HepG2 (cell line): ENCODE results near the gene ZMIZ1. TPM values are rescaled to one million over a fixed set of nuclear protein-coding genes. Genes with fewer than 3 reads are reported as not detected.
A peak's percentile ranks its signal among the peaks of the same experiment; 100 is the strongest.

Experiments used
- ATAC-seq: fragments of 200-7000 bp; cut with Tn5 transposase; 3 replicates; pipeline ENCODE4 v1.9.1; 2020; ENCODE audit warnings: mild to moderate bottlenecking, moderate library complexity
- BruUV-seq: library from RNA; stranded (reverse); fragments of 400-500 nt; replicated peaks from 2 replicates; lab custom pipeline; 2021; lab: Mats Ljungman, UMichigan
- CTCF ChIA-PET: fragments of 300-600 bp; formaldehyde crosslinking; extraction: SDS; loops from one replicate; lab custom pipeline; 2021; ENCODE audit warnings: low total read pairs, inconsistent platforms, low intra/inter-chr PET ratio; lab: Yijun Ruan, JAX
- POLR2A ChIA-PET: fragments of 350-600 bp; sonication (Branson Sonifier 250); formaldehyde crosslinking; loops from one replicate; lab custom pipeline; 2020; ENCODE audit warnings: antibody characterized with exemption, inconsistent platforms; lab: Yijun Ruan, JAX
- DNase-seq: peaks from one replicate; pipeline ENCODE4 v3.0.0-alpha.2; 2015; ENCODE audit warnings: low spot score
- FAIRE-seq: peaks from 3 replicates; lab custom pipeline; 2011; peaks lifted over from hg19 to GRCh38; lab: Jason Lieb, UNC
- H2AFZ ChIP-seq: one replicate; pipeline ENCODE4 v1.6.1; 2011; ENCODE audit warnings: low read length, inconsistent platforms
- H3K27ac ChIP-seq: fragments of 300-600 bp; 3 replicates; pipeline ENCODE4 v1.8.0; 2011; ENCODE audit warnings: mixed run types, mild to moderate bottlenecking, mixed read lengths, low read length, inconsistent platforms; ENCODE audit not compliant: insufficient read depth; ENCODE audit errors: extremely low read length
- H3K27me3 ChIP-seq, 2 experiments: fragments of 200-600 bp in 1 of 2; 2 replicates in 1 of 2; 3 replicates in 1 of 2; pipeline versions ENCODE4 v1.6.0 to v1.8.0; 2011; ENCODE audit warnings: low read length in 2 of 2, mild to moderate bottlenecking in 2 of 2, moderate library complexity in 2 of 2, inconsistent platforms in 1 of 2; ENCODE audit not compliant: insufficient read depth in 2 of 2, control insufficient read depth in 1 of 2
- H3K36me3 ChIP-seq, 2 experiments: fragments of 200-600 bp in 1 of 2; replicated peaks in 1 of 2; 2 replicates in 1 of 2; 3 replicates in 1 of 2; pipeline versions ENCODE4 v1.5.1 to v1.8.0; 2011; ENCODE audit warnings: low read length in 2 of 2, inconsistent platforms in 1 of 2; ENCODE audit not compliant: insufficient read depth in 2 of 2, control insufficient read depth in 1 of 2
- H3K4me1 ChIP-seq: 2 replicates; pipeline ENCODE4 v1.5.1; 2012; ENCODE audit warnings: low read length, inconsistent platforms; ENCODE audit not compliant: insufficient read depth
- H3K4me2 ChIP-seq: 2 replicates; pipeline ENCODE4 v1.6.0; 2011; ENCODE audit warnings: low read depth, low read length, inconsistent platforms
- H3K4me3 ChIP-seq, 3 experiments: fragments of 200-600 bp in 1 of 3; sonication (generic), shearing (Covaris generic) in 1 of 3; replicated peaks in 1 of 3; 2 replicates each; pipeline ENCODE4 v1.5.1; 2011 to 2016; ENCODE audit warnings: low read length in 3 of 3, inconsistent platforms in 2 of 3, low read depth in 2 of 3, mild to moderate bottlenecking in 2 of 3, control low read depth in 1 of 3, mixed read lengths in 1 of 3; ENCODE audit not compliant: insufficient read depth in 1 of 3
- H3K79me2 ChIP-seq: one replicate; pipeline ENCODE4 v1.6.1; 2011; ENCODE audit warnings: low read length, inconsistent platforms; ENCODE audit not compliant: insufficient read depth
- H3K9ac ChIP-seq: 2 replicates; pipeline ENCODE4 v1.6.0; 2011; ENCODE audit warnings: mild to moderate bottlenecking, low read depth, low read length, inconsistent platforms; ENCODE audit not compliant: insufficient read depth
- H3K9me3 ChIP-seq: 2 replicates; pipeline ENCODE4 v1.5.1; 2012; ENCODE audit warnings: mild to moderate bottlenecking, low read length
- H4K20me1 ChIP-seq: 2 replicates; pipeline ENCODE4 v1.6.0; 2011; ENCODE audit warnings: inconsistent platforms, mild to moderate bottlenecking, low read length, moderate library complexity; ENCODE audit not compliant: insufficient read depth
- ATF7 ChIP-seq, 2 experiments: fragments of 450-650 bp in 1 of 2; sonication (generic) in 1 of 2; formaldehyde crosslinking in 1 of 2; IDR thresholded peaks; 2 replicates each; pipeline versions ENCODE4 v1.4.0 to v1.6.1; 2016 to 2020; ENCODE audit warnings: antibody characterized with exemption in 1 of 2, mild to moderate bottlenecking in 1 of 2, missing genetic modification reagents in 1 of 2
- MLLT10 ChIP-seq: sonication (generic); formaldehyde crosslinking; IDR thresholded peaks from 2 replicates; pipeline ENCODE4 v1.4.0; 2020; ENCODE audit warnings: missing genetic modification reagents
- MYC ChIP-seq: sonication (generic); formaldehyde crosslinking; IDR thresholded peaks from 2 replicates; pipeline ENCODE4 v1.9.0; 2021; ENCODE audit warnings: missing genetic modification reagents, borderline replicate concordance
- NAIF1 ChIP-seq: sonication (generic); formaldehyde crosslinking; IDR thresholded peaks from 2 replicates; pipeline ENCODE4 v1.5.0; 2020; ENCODE audit warnings: mild to moderate bottlenecking, missing genetic modification reagents, borderline replicate concordance
- RAD51 ChIP-seq: fragments of 450-650 bp; IDR thresholded peaks from 2 replicates; pipeline ENCODE4 v1.6.1; 2016; ENCODE audit warnings: borderline replicate concordance
- SAP130 ChIP-seq: IDR thresholded peaks from 2 replicates; pipeline ENCODE4 v1.6.1; 2016; ENCODE audit warnings: low read depth
- ZFX ChIP-seq: sonication (generic); formaldehyde crosslinking; IDR thresholded peaks from 2 replicates; pipeline ENCODE4 v1.4.0; 2020; ENCODE audit warnings: mild to moderate bottlenecking, low read depth, missing genetic modification reagents, moderate library complexity
- ZNF343 ChIP-seq: sonication (generic); formaldehyde crosslinking; IDR thresholded peaks from 2 replicates; pipeline ENCODE4 v1.4.0; 2020; ENCODE audit warnings: mild to moderate bottlenecking, missing genetic modification reagents
- ZNF577 ChIP-seq: sonication (generic); formaldehyde crosslinking; IDR thresholded peaks from 2 replicates; pipeline ENCODE4 v1.4.0; 2020; ENCODE audit warnings: mild to moderate bottlenecking, low read depth, missing genetic modification reagents, borderline replicate concordance
- WGBS: methylation state at CpG from one replicate; pipeline ENCODE4 v1.1.6; 2017; ENCODE audit warnings: low lambda C conversion rate; 5-methylcytosine and 5-hydroxymethylcytosine counted together
- in situ Hi-C: cut with HindIII; loops from 2 replicates; pipeline ENCODE4 v1.10.0; 2017; ENCODE audit warnings: low pct_unique_long_range_greater_than_20kb; ENCODE audit not compliant: extremely low pct_ligation_motif_present
- intact Hi-C: fragments of 100-400 bp; cut with micrococcal nuclease; formaldehyde crosslinking; loops from one replicate; pipeline ENCODE4 v1.10.0; 2022; ENCODE audit not compliant: unreplicated experiment
- polyA plus RNA-seq, 8 experiments: library from polyadenylated mRNA; depleted of rRNA in 3 of 8; stranded (reverse) in 7 of 8; unstranded in 1 of 8; fragments of >200 nt; fragmentation: Illumina TruSeq in 4 of 8; extraction: Trizol in 4 of 8; gene quantifications; 2 replicates each; pipeline versions ENCODE4 v1.2.1 to v1.2.3, GENCODE V29; 2011 to 2016; ENCODE audit warnings: low read depth in 4 of 8, missing spikeins in 1 of 8, mixed read lengths in 1 of 8; ENCODE audit not compliant: insufficient read depth in 1 of 8
- total RNA-seq, 5 experiments: library from RNA; depleted of rRNA; stranded (reverse); fragments of >200 nt; fragmentation: Illumina TruSeq; extraction: Trizol; gene quantifications; 2 replicates each; pipeline ENCODE4 v1.2.3, GENCODE V29; 2016; ENCODE audit warnings: low read depth in 1 of 5
- TF ChIP-seq, protein P1 (sequence below): sonication (generic); formaldehyde crosslinking; IDR thresholded peaks from 2 replicates; pipeline ENCODE4 v1.8.0; 2022; ENCODE audit warnings: mild to moderate bottlenecking, missing genetic modification reagents, moderate library complexity
- TF ChIP-seq, protein P2 (sequence below): sonication (generic); formaldehyde crosslinking; IDR thresholded peaks from 2 replicates; pipeline ENCODE4 v1.5.1; 2020; ENCODE audit warnings: mild to moderate bottlenecking, missing genetic modification reagents, borderline replicate concordance
- TF ChIP-seq, protein P3 (sequence below): sonication (generic); formaldehyde crosslinking; IDR thresholded peaks from 2 replicates; pipeline ENCODE4 v1.4.0; 2020; ENCODE audit warnings: mild to moderate bottlenecking, missing genetic modification reagents, borderline replicate concordance

ZMIZ1 gene
- total and polyA plus RNA-seq, 2 of the 13 experiments (the other 11 are each of a cell fraction or from before 2014, with no cell fraction given) = 5.3 to 10.2 TPM

DNA sequence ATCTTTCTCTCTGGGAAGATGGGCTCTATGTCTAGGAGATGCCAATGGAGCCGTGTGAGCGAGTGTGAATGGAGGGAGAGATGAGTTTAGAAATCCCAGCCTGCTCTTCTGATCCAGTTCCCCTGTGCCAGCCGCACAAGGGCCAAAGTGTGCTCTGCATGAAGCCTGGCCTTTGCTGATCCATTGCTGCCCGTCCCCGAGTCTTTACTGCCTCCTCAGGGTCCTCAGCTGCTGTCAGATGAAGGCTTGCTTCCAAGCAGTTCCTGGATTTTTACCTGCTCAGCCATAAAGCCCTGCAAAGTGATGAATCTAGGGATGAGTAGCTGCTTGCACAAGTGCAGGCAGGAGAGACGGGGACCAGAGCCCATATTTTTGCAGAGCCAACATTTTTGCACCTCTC is 115.9 kb downstream of the ZMIZ1 start:
- peaks cover 13 to 46% of the 10 kb centered on the region in 2 experiments; a peak in 4 of 5 replicates for H3K36me3 ChIP-seq
- no peaks in the 10 kb centered on the region for H3K27me3 ChIP-seq
- CTCF ChIA-PET = no interaction called here
- H3K79me2 ChIP-seq = peaks cover 3% of the 10 kb centered on the region
- H3K4me2 ChIP-seq = peak overlapping the region; percentile 67
- no TSS peak for BruUV-seq
- POLR2A ChIA-PET = interaction anchor here (0.7 to 3.3 kb wide), 9 partner anchors 8 to 219 kb away, joined by 3 to 31 read pairs (median 3); no protein-coding TSS in a partner anchor
- intact Hi-C loops (loop anchor here (2.0 to 5.0 kb wide), 3 partner anchors 58 to 212 kb away; no protein-coding TSS in a partner anchor), in situ Hi-C loops (loop anchor here (5.0 to 25.0 kb wide), 2 partner anchors 97 to 212 kb away; no protein-coding TSS in a partner anchor)
- peak overlapping the region; percentile 93 for H3K27ac ChIP-seq
- DNase-seq (no peak), ATAC-seq (no peak), FAIRE-seq (no peak)
- 44% methylated on average over 6 of the region's 6 CpGs for WGBS
- no peaks in the 10 kb centered on the region for H4K20me1 ChIP-seq
- H3K9ac ChIP-seq = peak overlapping the region; percentile 68
- no peaks in the 10 kb centered on the region for H3K9me3 ChIP-seq
- H3K4me3 ChIP-seq = peak overlapping the region in 1 of 3 experiments; percentile 50; a peak in 3 of 6 replicates
- H3K4me1 ChIP-seq = peaks cover 100% of the 10 kb centered on the region
- H2AFZ ChIP-seq = no peak overlapping the region
- TF ChIP-seq, protein P1, sequence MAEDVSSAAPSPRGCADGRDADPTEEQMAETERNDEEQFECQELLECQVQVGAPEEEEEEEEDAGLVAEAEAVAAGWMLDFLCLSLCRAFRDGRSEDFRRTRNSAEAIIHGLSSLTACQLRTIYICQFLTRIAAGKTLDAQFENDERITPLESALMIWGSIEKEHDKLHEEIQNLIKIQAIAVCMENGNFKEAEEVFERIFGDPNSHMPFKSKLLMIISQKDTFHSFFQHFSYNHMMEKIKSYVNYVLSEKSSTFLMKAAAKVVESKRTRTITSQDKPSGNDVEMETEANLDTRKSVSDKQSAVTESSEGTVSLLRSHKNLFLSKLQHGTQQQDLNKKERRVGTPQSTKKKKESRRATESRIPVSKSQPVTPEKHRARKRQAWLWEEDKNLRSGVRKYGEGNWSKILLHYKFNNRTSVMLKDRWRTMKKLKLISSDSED = no peak
- TF ChIP-seq ZNF577 (CRISPR knock-in tag) (no peak), RAD51 (no peak), ZFX (peak; percentile 5; the same call in 1 of the 2 replicates), MLLT10 (no peak), ATF7 (IDR thresholded peaks at IDR 0.05) (no peak), ATF7 (CRISPR knock-in tag; IDR thresholded peaks at IDR 0.05) (no peak), ZNF343 (0 out of 2 replicates have a peak, but pooled peaks have one; percentile 33), MYC (CRISPR knock-in tag) (no peak), NAIF1 (CRISPR knock-in tag) (no peak), SAP130 (CRISPR knock-in tag) (no peak)
- TF ChIP-seq, protein P2, sequence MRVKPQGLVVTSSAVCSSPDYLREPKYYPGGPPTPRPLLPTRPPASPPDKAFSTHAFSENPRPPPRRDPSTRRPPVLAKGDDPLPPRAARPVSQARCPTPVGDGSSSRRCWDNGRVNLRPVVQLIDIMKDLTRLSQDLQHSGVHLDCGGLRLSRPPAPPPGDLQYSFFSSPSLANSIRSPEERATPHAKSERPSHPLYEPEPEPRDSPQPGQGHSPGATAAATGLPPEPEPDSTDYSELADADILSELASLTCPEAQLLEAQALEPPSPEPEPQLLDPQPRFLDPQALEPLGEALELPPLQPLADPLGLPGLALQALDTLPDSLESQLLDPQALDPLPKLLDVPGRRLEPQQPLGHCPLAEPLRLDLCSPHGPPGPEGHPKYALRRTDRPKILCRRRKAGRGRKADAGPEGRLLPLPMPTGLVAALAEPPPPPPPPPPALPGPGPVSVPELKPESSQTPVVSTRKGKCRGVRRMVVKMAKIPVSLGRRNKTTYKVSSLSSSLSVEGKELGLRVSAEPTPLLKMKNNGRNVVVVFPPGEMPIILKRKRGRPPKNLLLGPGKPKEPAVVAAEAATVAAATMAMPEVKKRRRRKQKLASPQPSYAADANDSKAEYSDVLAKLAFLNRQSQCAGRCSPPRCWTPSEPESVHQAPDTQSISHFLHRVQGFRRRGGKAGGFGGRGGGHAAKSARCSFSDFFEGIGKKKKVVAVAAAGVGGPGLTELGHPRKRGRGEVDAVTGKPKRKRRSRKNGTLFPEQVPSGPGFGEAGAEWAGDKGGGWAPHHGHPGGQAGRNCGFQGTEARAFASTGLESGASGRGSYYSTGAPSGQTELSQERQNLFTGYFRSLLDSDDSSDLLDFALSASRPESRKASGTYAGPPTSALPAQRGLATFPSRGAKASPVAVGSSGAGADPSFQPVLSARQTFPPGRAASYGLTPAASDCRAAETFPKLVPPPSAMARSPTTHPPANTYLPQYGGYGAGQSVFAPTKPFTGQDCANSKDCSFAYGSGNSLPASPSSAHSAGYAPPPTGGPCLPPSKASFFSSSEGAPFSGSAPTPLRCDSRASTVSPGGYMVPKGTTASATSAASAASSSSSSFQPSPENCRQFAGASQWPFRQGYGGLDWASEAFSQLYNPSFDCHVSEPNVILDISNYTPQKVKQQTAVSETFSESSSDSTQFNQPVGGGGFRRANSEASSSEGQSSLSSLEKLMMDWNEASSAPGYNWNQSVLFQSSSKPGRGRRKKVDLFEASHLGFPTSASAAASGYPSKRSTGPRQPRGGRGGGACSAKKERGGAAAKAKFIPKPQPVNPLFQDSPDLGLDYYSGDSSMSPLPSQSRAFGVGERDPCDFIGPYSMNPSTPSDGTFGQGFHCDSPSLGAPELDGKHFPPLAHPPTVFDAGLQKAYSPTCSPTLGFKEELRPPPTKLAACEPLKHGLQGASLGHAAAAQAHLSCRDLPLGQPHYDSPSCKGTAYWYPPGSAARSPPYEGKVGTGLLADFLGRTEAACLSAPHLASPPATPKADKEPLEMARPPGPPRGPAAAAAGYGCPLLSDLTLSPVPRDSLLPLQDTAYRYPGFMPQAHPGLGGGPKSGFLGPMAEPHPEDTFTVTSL (CRISPR knock-in tag) = no peak
- TF ChIP-seq, protein P3, sequence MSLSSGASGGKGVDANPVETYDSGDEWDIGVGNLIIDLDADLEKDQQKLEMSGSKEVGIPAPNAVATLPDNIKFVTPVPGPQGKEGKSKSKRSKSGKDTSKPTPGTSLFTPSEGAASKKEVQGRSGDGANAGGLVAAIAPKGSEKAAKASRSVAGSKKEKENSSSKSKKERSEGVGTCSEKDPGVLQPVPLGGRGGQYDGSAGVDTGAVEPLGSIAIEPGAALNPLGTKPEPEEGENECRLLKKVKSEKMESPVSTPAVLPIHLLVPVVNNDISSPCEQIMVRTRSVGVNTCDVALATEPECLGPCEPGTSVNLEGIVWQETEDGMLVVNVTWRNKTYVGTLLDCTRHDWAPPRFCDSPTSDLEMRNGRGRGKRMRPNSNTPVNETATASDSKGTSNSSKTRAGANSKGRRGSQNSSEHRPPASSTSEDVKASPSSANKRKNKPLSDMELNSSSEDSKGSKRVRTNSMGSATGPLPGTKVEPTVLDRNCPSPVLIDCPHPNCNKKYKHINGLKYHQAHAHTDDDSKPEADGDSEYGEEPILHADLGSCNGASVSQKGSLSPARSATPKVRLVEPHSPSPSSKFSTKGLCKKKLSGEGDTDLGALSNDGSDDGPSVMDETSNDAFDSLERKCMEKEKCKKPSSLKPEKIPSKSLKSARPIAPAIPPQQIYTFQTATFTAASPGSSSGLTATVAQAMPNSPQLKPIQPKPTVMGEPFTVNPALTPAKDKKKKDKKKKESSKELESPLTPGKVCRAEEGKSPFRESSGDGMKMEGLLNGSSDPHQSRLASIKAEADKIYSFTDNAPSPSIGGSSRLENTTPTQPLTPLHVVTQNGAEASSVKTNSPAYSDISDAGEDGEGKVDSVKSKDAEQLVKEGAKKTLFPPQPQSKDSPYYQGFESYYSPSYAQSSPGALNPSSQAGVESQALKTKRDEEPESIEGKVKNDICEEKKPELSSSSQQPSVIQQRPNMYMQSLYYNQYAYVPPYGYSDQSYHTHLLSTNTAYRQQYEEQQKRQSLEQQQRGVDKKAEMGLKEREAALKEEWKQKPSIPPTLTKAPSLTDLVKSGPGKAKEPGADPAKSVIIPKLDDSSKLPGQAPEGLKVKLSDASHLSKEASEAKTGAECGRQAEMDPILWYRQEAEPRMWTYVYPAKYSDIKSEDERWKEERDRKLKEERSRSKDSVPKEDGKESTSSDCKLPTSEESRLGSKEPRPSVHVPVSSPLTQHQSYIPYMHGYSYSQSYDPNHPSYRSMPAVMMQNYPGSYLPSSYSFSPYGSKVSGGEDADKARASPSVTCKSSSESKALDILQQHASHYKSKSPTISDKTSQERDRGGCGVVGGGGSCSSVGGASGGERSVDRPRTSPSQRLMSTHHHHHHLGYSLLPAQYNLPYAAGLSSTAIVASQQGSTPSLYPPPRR = peak; percentile 2; the same call in 1 of the 2 replicates
